BJ (cell line): Measurements from ENCODE around the gene ZBTB46. TPM values are rescaled to one million over a fixed set of nuclear protein-coding genes. Genes with fewer than 3 reads are reported as not detected.

Experiments
- CTCF ChIA-PET: fragments of 350-600 bp; formaldehyde crosslinking; extraction: SDS; loops from one replicate; lab custom pipeline; 2021; ENCODE audit warnings: antibody characterized with exemption, inconsistent platforms; lab: Yijun Ruan, JAX
- POLR2A ChIA-PET: fragments of 300-600 bp; sonication (Branson Sonifier 250); formaldehyde crosslinking; extraction: SDS; loops from one replicate; lab custom pipeline; 2021; ENCODE audit warnings: antibody characterized with exemption; lab: Charles Lee
- DNase-seq: peaks from one replicate; pipeline ENCODE4 v3.0.0-alpha.2; 2011; ENCODE audit warnings: low read depth
- H3K27me3 ChIP-seq: 2 replicates; pipeline ENCODE4 v1.6.0; 2011; ENCODE audit warnings: low read length; ENCODE audit not compliant: control insufficient read depth, insufficient read depth
- H3K36me3 ChIP-seq: 2 replicates; pipeline ENCODE4 v1.5.1; 2011; ENCODE audit warnings: low read length; ENCODE audit not compliant: control insufficient read depth, insufficient read depth
- H3K4me3 ChIP-seq: 2 replicates; pipeline ENCODE4 v1.5.1; 2011; ENCODE audit warnings: low read depth, mild to moderate bottlenecking, control low read depth, low read length
- CTCF ChIP-seq: IDR thresholded peaks from 2 replicates; pipeline ENCODE4 v1.5.1; 2011; ENCODE audit warnings: low read depth, mild to moderate bottlenecking, control low read depth, inconsistent platforms, low read length, moderate library complexity; ENCODE audit not compliant: insufficient read depth
- polyA plus RNA-seq: library from polyadenylated mRNA; depleted of rRNA; stranded (reverse); fragments of >200 nt; gene quantifications from 2 replicates; pipeline ENCODE4 v1.2.3, GENCODE V29; 2011

The ZBTB46 gene
- polyA plus RNA-seq, 1 experiment: 0.32 TPM

GRCh38 chr20:63794614-63795013 is 36.5 kb downstream of the ZBTB46 start:
- H3K4me3 ChIP-seq: no peak overlapping the region
- no peak for TF ChIP-seq CTCF
- DNase-seq: no peak
- H3K27me3 ChIP-seq: no peaks in the 10 kb centered on the region
- POLR2A ChIA-PET: no interaction called here
- CTCF ChIA-PET: interaction anchor here (0.7 to 2.6 kb wide), 3 partner anchors 9 to 96 kb away, joined by 3 to 15 read pairs (median 3); no protein-coding TSS in a partner anchor
- H3K36me3 ChIP-seq: no peaks in the 10 kb centered on the region

- Histone ChIP-seq H3K27me3 (no peaks in the 10 kb centered on the region), H3K36me3 (no peaks in the 10 kb centered on the region), H3K4me3 (no peak overlapping the region)
- ChIA-PET POLR2A (no interaction called here), CTCF (interaction anchor here (0.8 to 1.3 kb wide), 2 partner anchors 26 to 181 kb away, joined by 3 read pairs; no protein-coding TSS in a partner anchor)
- TF ChIP-seq CTCF: no peak
- DNase-seq: no peak
Measured at GRCh38 chr20:63792866-63793265, 38.2 kb downstream of the ZBTB46 start.

- ChIA-PET CTCF (interaction anchor here (0.7 to 4.3 kb wide), 3 partner anchors 17 to 43 kb away, joined by 3 to 14 read pairs (median 3); no protein-coding TSS in a partner anchor), POLR2A (no interaction called here)
- no peak for TF ChIP-seq CTCF
- DNase-seq: no peak
- Histone ChIP-seq H3K36me3 (no peaks in the 10 kb centered on the region), H3K27me3 (no peaks in the 10 kb centered on the region), H3K4me3 (no peak overlapping the region)
Measured at GRCh38 chr20:63791497-63792156, 39.4 kb downstream of the ZBTB46 start.

- CTCF ChIA-PET: interaction anchor here (1.7 to 4.3 kb wide), 2 partner anchors 16 to 183 kb away, joined by 3 to 14 read pairs; no protein-coding TSS in a partner anchor
- H3K27me3 ChIP-seq: no peaks in the 10 kb centered on the region
- no peak for DNase-seq
- H3K36me3 ChIP-seq: no peaks in the 10 kb centered on the region
- POLR2A ChIA-PET: no interaction called here
- H3K4me3 ChIP-seq: no peak overlapping the region
- TF ChIP-seq CTCF: no peak
Measured at GRCh38 chr20:63790572-63791168, 40.4 kb downstream of the ZBTB46 start.

GRCh38 chr20:63789836-63790571 is 41.1 kb downstream of the ZBTB46 start:
- H3K4me3 ChIP-seq: no peak overlapping the region
- DNase-seq: no peak
- H3K27me3 ChIP-seq: no peaks in the 10 kb centered on the region
- ChIA-PET CTCF (interaction anchor here (1.7 to 4.3 kb wide), 2 partner anchors 15 to 184 kb away, joined by 3 to 14 read pairs; no protein-coding TSS in a partner anchor), POLR2A (no interaction called here)
- H3K36me3 ChIP-seq: no peaks in the 10 kb centered on the region
- TF ChIP-seq CTCF: no peak
